ENCODE data around the gene ITGAD. TPM values are rescaled to one million over a fixed set of nuclear protein-coding genes. Genes with fewer than 3 reads are reported as not detected.

The ITGAD gene
- total RNA-seq, 4 donors from 2014 or later: 0.27 TPM; not detected in 3

DNA sequence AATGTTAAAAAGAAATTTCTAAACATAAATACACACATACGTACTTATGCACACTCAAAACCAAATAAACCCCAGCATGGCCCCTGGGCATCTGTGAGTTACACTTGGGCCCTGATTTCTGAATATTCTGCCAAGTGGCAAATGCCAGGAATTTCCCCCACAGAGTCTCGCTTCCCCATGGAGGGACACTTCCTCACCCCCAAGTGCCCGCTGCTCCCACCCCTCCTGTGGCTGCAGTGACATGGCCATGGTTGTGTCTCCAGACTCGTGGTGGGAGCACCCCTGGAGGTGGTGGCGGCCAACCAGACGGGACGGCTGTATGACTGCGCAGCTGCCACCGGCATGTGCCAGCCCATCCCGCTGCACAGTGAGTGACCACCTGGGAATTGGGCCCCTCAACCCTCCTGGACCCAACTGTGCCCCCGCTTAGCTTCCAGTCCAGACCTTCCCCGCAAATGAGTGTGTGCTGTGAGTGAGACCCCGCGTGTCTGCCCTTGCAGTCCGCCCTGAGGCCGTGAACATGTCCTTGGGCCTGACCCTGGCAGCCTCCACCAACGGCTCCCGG, 4.0 kb downstream of the ITGAD start:
- no peak for TF ChIP-seq POLR2A (IDR thresholded peaks at IDR 0.05)
- TF ChIP-seq, protein P1, sequence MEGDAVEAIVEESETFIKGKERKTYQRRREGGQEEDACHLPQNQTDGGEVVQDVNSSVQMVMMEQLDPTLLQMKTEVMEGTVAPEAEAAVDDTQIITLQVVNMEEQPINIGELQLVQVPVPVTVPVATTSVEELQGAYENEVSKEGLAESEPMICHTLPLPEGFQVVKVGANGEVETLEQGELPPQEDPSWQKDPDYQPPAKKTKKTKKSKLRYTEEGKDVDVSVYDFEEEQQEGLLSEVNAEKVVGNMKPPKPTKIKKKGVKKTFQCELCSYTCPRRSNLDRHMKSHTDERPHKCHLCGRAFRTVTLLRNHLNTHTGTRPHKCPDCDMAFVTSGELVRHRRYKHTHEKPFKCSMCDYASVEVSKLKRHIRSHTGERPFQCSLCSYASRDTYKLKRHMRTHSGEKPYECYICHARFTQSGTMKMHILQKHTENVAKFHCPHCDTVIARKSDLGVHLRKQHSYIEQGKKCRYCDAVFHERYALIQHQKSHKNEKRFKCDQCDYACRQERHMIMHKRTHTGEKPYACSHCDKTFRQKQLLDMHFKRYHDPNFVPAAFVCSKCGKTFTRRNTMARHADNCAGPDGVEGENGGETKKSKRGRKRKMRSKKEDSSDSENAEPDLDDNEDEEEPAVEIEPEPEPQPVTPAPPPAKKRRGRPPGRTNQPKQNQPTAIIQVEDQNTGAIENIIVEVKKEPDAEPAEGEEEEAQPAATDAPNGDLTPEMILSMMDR (IDR thresholded peaks at IDR 0.05): no peak
- no peak for TF ChIP-seq POLR2AphosphoS5 (IDR thresholded peaks at IDR 0.05)
- TF ChIP-seq EP300 (IDR thresholded peaks at IDR 0.05): no peak
- Histone ChIP-seq H3K4me1 (no peaks in the 10 kb centered on the region), H3K4me3 (no peak overlapping the region), H3K27ac (no peak overlapping the region), H3K36me3 (no peaks in the 10 kb centered on the region), H3K9me3 (peaks cover 0 to 16% (median 0%) of the 10 kb centered on the region in 3 donors), H3K27me3 (peaks cover 34% of the 10 kb centered on the region)
- 50 to 51% methylated on average over 1 to 2 of the region's 18 CpGs for WGBS, 2 donors (ENCODE audit: low coverage in 1 of 2)
- ATAC-seq: no peak

DNA sequence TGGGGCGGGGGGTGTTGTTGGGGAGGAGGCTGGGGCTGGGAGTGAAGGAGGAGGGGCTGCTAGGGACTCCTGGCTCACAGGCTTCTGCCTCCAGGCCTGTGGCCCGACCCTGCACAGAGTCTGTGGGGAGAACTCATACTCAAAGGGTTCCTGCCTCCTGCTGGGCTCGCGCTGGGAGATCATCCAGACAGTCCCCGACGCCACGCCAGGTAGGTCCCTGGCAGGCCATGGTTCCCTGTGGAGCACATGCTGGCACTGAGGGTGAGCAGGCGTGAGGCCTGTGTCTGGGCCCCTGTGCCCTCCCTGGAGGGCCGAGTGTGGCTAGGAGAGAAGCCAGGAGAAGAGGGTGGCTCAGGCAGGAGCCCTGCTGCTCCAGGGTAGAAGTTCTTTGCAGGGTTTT, 4.6 kb downstream of the ITGAD start:
- TF ChIP-seq EP300 (IDR thresholded peaks at IDR 0.05) (no peak), POLR2A (IDR thresholded peaks at IDR 0.05) (no peak), POLR2AphosphoS5 (IDR thresholded peaks at IDR 0.05) (no peak)
- TF ChIP-seq, protein P1 (IDR thresholded peaks at IDR 0.05): no peak
- Histone ChIP-seq H3K27me3 (peaks cover 33% of the 10 kb centered on the region), H3K36me3 (no peaks in the 10 kb centered on the region), H3K4me3 (no peak overlapping the region), H3K27ac (no peak overlapping the region), H3K9me3 (peaks cover 0 to 16% (median 0%) of the 10 kb centered on the region in 3 donors), H3K4me1 (no peaks in the 10 kb centered on the region)
- whole genome bisulfite sequencing, 2 donors (ENCODE audit: low coverage in 1 of 2): no CpG with 5 or more reads among the region's 9 CpGs
- ATAC-seq: no peak

DNA sequence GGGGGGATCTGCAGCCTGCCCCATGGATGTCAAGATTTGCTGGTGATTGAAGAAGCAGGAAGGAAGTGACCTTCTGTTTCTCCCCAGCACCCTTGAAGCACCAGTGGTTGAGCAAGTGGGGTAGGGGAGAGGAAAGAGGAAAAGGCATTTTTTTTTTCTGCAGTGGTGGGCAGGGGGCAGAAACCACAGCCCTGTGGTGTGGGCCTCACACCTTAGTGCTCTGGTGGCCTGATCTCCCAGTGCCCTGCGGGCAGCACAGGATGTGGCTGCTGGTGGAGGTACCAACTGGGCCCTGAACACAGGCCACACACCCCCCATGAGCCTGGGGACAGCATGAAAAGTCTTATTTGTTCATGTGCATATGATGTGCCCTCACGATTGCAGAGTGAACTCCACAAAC, 7.1 kb downstream of the ITGAD start:
- no peaks in the 10 kb centered on the region for H3K4me1 ChIP-seq
- H3K27ac ChIP-seq: no peak overlapping the region
- H3K27me3 ChIP-seq: peaks cover 11% of the 10 kb centered on the region
- no peak for ATAC-seq
- no peaks in the 10 kb centered on the region for H3K36me3 ChIP-seq
- 89% methylated on average over 1 of the region's 2 CpGs; no CpG with 5 or more reads in 1 of the 2 donors for WGBS, 2 donors (ENCODE audit: low coverage in 1 of 2)
- peaks cover 0 to 16% (median 0%) of the 10 kb centered on the region in 3 donors for H3K9me3 ChIP-seq
- no peak overlapping the region for H3K4me3 ChIP-seq
- TF ChIP-seq, protein P1 (IDR thresholded peaks at IDR 0.05): no peak
- TF ChIP-seq EP300 (IDR thresholded peaks at IDR 0.05): no peak
- no peak for TF ChIP-seq POLR2AphosphoS5 (IDR thresholded peaks at IDR 0.05)
- no peak for TF ChIP-seq POLR2A (IDR thresholded peaks at IDR 0.05)

DNA sequence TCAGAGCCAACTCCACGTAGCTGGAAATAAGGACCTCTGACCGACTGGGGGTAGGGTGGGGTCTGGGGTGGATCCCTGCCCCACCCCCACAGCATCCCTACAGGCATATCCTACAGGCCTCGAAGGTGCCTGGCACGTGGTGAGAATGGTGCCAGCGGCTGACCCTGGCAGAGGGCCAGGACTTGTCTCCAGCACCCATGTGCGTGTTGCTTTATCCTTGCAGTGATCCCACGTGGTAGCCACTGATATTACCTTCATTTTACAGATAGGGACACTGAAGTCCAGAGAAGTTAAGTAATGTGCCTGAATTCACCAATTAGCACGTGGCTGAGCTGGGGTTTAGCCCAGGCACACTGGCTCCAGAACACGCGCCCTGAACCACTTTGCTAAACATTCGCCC, 8.3 kb downstream of the ITGAD start:
- TF ChIP-seq POLR2AphosphoS5 (IDR thresholded peaks at IDR 0.05) (no peak), POLR2A (IDR thresholded peaks at IDR 0.05) (no peak), EP300 (IDR thresholded peaks at IDR 0.05) (no peak)
- TF ChIP-seq, protein P1 (IDR thresholded peaks at IDR 0.05): no peak
- ATAC-seq: no peak
- Histone ChIP-seq H3K9me3 (peaks cover 0 to 16% (median 0%) of the 10 kb centered on the region in 3 donors), H3K4me1 (no peaks in the 10 kb centered on the region), H3K4me3 (no peak overlapping the region), H3K27me3 (peaks cover 10% of the 10 kb centered on the region), H3K27ac (no peak overlapping the region), H3K36me3 (no peaks in the 10 kb centered on the region)
- WGBS, 2 donors (ENCODE audit: low coverage in 1 of 2): 100% methylated on average over 3 of the region's 11 CpGs; no CpG with 5 or more reads in 1 of the 2 donors

DNA sequence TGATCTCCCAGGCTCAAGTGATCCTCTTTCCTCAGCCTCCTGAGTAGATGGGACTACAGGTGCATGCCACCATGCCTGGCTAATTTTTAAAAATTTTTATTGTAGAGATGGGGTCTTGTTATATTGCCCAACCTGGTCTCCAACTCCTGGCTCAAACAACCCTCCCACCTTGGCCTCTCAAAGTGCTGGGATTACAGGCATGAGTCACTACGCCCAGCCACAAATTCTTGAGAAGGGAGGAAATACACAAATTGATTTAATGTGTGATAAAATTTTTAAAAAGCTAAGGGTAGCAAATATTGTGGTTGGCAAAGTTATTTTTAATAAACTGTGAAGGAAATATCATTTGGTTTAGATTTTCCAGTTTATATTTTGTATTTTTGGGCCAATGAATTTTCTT, 9.6 kb downstream of the ITGAD start:
- H3K27me3 ChIP-seq: peaks cover 4% of the 10 kb centered on the region
- no peak overlapping the region for H3K27ac ChIP-seq
- TF ChIP-seq POLR2AphosphoS5 (IDR thresholded peaks at IDR 0.05): no peak
- ATAC-seq: no peak
- H3K9me3 ChIP-seq: peaks cover 0 to 16% (median 0%) of the 10 kb centered on the region in 3 donors
- no peaks in the 10 kb centered on the region for H3K4me1 ChIP-seq
- no peaks in the 10 kb centered on the region for H3K36me3 ChIP-seq
- H3K4me3 ChIP-seq: no peak overlapping the region
- WGBS, 2 donors (ENCODE audit: low coverage in 1 of 2): 80 to 91% methylated on average over 1 of the region's 1 CpG

All from gastroesophageal sphincter (tissue), 4 donors.